ENCODE results near the gene SLC2A1.

Gene SLC2A1

DNA sequence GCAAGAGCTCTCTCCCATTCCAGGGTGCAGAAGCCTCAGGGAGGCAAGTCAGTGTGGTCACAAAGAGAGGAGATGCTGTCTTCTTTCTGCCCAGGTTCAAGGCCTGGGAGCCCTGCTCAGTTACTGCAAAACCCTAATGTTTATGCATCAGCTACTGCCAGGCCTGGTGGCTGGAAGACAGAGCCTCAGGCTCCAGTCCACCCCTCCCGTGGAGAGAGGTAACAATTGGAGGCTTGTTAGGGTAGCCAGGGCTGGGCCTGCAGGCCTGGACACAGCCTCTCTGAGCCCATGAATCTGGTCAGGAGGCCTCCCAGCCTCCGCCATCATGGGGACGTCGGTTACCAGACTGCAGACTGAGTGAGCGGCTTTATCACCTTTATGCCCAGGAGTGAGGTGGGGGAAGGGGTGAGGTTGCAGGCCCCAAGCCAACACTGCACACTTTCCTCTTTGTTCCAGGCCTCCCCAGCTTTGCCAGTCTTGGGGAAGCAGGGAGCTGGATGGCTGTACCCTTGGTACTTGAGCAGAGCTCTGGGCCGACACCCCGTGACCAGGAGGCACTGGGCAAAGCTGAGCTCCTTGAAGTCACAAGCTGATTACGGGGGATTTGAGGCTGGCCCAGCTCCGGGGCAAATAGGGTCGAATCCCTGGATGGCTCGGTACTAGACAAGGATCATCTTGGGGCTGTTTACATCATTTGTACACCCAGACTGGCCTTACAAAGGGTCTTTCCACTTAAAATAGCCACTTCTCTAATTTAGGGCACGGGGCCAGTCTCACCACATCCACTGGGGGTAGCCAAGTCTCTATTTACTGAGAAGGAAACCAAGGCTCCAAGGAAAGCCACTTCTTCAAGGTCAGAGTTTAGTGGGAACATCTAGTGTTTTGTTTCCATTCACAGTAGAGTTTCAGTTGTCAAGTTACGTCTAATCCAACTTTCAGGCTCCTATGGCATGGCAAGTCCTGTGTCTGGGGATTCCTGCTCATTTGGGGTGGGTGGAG, 5.2 kb downstream of the SLC2A1 start:
- peaks cover 100% of the 10 kb centered on the region for H3K79me2 ChIP-seq (ENCODE audit: control insufficient read depth, low read length)
- TF ChIP-seq, protein P1, sequence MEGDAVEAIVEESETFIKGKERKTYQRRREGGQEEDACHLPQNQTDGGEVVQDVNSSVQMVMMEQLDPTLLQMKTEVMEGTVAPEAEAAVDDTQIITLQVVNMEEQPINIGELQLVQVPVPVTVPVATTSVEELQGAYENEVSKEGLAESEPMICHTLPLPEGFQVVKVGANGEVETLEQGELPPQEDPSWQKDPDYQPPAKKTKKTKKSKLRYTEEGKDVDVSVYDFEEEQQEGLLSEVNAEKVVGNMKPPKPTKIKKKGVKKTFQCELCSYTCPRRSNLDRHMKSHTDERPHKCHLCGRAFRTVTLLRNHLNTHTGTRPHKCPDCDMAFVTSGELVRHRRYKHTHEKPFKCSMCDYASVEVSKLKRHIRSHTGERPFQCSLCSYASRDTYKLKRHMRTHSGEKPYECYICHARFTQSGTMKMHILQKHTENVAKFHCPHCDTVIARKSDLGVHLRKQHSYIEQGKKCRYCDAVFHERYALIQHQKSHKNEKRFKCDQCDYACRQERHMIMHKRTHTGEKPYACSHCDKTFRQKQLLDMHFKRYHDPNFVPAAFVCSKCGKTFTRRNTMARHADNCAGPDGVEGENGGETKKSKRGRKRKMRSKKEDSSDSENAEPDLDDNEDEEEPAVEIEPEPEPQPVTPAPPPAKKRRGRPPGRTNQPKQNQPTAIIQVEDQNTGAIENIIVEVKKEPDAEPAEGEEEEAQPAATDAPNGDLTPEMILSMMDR (IDR thresholded peaks at IDR 0.05; ENCODE audit: low read depth, low read length, poor library complexity, severe bottlenecking), result no peak
- no peak for TF ChIP-seq EZH2phosphoT487 (IDR thresholded peaks at IDR 0.05; ENCODE audit: borderline replicate concordance, low read length)
- H3F3A ChIP-seq (ENCODE audit: control insufficient read depth, insufficient read depth), result no peaks in the 10 kb centered on the region
- peaks cover 81% of the 10 kb centered on the region for H3K36me3 ChIP-seq (ENCODE audit: control insufficient read depth, low read length)
- peaks cover 79% of the 10 kb centered on the region for H3K4me1 ChIP-seq (ENCODE audit: control insufficient read depth, low read length)
- H3K9me3 ChIP-seq (ENCODE audit: control insufficient read depth, insufficient read depth, low read length), result no peaks in the 10 kb centered on the region
- no peaks in the 10 kb centered on the region for H3K9me2 ChIP-seq (replicated peaks; ENCODE audit: control insufficient read depth, low read length)
- peak overlapping the region; percentile 55 for H3K27ac ChIP-seq (ENCODE audit: low read depth, low read length)
- H4K20me1 ChIP-seq (ENCODE audit: control insufficient read depth, insufficient read depth, low read depth, low read length), result peaks cover 74% of the 10 kb centered on the region
- H3K27me3 ChIP-seq (ENCODE audit: control insufficient read depth, low read length), result no peaks in the 10 kb centered on the region
- H3K4me2 ChIP-seq (ENCODE audit: low read length), result peak overlapping the region; percentile 66
- H3K4me3 ChIP-seq (ENCODE audit: low read length), result peak overlapping the region; percentile 50

DNA sequence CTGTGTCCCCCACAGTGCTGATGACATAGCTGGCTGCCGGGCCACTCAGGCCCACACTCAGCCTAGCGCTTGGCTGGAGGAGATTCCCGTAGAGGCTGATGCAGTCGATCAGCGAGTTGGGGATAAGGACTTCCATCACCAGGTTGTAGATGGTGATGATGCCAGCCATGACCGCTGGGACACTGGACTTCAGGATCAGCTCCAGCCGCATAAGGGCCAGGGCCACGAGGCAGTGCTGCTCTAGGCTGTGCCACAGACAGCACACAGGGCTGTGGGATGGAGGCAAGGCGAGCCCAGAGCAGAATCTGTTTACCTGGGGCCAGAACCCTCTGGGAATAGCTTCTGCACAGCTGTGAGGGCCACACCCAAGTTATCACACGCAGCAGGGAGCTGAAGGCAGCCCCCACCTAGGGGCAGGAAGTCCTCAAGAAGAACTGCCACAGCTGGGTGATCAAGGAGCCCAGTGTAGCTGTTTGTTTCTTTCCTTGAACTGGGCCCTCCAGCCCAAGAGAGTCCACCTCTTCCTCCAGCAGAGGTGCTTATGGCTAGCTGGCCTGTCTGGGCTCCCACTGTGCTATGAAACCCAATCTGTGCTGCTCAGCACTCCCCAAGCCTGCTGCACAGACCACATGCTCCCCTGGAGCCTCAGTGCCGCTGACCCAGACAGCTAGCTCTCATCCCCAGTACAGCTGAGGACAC, 6.2 kb downstream of the SLC2A1 start:
- peaks cover 85% of the 10 kb centered on the region for H3K36me3 ChIP-seq (ENCODE audit: control insufficient read depth, low read length)
- H4K20me1 ChIP-seq (ENCODE audit: control insufficient read depth, insufficient read depth, low read depth, low read length), result peaks cover 84% of the 10 kb centered on the region
- H3K27me3 ChIP-seq (ENCODE audit: control insufficient read depth, low read length), result no peaks in the 10 kb centered on the region

DNA sequence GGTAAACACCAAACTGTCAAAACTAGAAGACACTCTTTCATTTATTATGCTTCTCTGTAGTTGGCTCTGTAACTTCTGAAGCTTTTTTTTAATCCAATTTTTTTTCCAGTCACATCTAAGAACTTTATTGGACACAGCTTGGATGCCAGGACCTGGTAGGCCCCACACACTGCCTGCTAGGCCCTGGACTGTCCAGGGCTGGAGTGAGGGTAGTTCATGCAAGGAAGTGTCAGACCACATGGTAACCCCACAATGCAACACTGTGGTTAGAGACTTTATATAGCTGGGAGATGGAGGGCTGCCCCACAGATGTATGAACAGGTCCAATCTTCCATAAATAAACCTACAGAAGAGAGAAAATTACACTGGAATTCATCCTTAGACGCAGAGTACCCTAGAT, 7.1 kb downstream of the SLC2A1 start:
- H3K9me3 ChIP-seq (ENCODE audit: control insufficient read depth, insufficient read depth, low read length), result no peaks in the 10 kb centered on the region
- H3K4me3 ChIP-seq (ENCODE audit: low read length), result peak overlapping the region; percentile 50
- TF ChIP-seq EZH2phosphoT487 (IDR thresholded peaks at IDR 0.05; ENCODE audit: borderline replicate concordance, low read length), result no peak
- TF ChIP-seq, protein P1 (IDR thresholded peaks at IDR 0.05; ENCODE audit: low read depth, low read length, poor library complexity, severe bottlenecking), result no peak
- no peaks in the 10 kb centered on the region for H3K9me2 ChIP-seq (replicated peaks; ENCODE audit: control insufficient read depth, low read length)
- peaks cover 76% of the 10 kb centered on the region for H4K20me1 ChIP-seq (ENCODE audit: control insufficient read depth, insufficient read depth, low read depth, low read length)
- H3K36me3 ChIP-seq (ENCODE audit: control insufficient read depth, low read length), result peaks cover 85% of the 10 kb centered on the region
- peak overlapping the region; percentile 23; the same call in 1 of the 2 replicates for H3K27ac ChIP-seq (ENCODE audit: low read depth, low read length)
- peaks cover 90% of the 10 kb centered on the region for H3K4me1 ChIP-seq (ENCODE audit: control insufficient read depth, low read length)
- no peaks in the 10 kb centered on the region for H3K27me3 ChIP-seq (ENCODE audit: control insufficient read depth, low read length)
- peaks cover 100% of the 10 kb centered on the region for H3K79me2 ChIP-seq (ENCODE audit: control insufficient read depth, low read length)
- H3F3A ChIP-seq (ENCODE audit: control insufficient read depth, insufficient read depth), result no peaks in the 10 kb centered on the region
- H3K4me2 ChIP-seq (ENCODE audit: low read length), result peak overlapping the region; percentile 66

More for the DNA sequence above, 6.2 kb downstream of the SLC2A1 start:
- Histone ChIP-seq H3K9me2 (replicated peaks; ENCODE audit: control insufficient read depth, low read length) (no peaks in the 10 kb centered on the region), H3K9me3 (ENCODE audit: control insufficient read depth, insufficient read depth, low read length) (no peaks in the 10 kb centered on the region), H3F3A (ENCODE audit: control insufficient read depth, insufficient read depth) (no peaks in the 10 kb centered on the region), H3K4me3 (ENCODE audit: low read length) (peak overlapping the region; percentile 50), H3K4me1 (ENCODE audit: control insufficient read depth, low read length) (peaks cover 88% of the 10 kb centered on the region), H3K4me2 (ENCODE audit: low read length) (peak overlapping the region; percentile 66), H3K27ac (ENCODE audit: low read depth, low read length) (peak overlapping the region; percentile 55), H3K79me2 (ENCODE audit: control insufficient read depth, low read length) (peaks cover 100% of the 10 kb centered on the region)
- no peak for TF ChIP-seq EZH2phosphoT487 (IDR thresholded peaks at IDR 0.05; ENCODE audit: borderline replicate concordance, low read length)
- TF ChIP-seq, protein P1 (IDR thresholded peaks at IDR 0.05; ENCODE audit: low read depth, low read length, poor library complexity, severe bottlenecking), result no peak

Measured in DOHH2 (cell line).